ENCODE results near the gene GCGR. TPM values are rescaled to one million over a fixed set of nuclear protein-coding genes. Genes with fewer than 3 reads are reported as not detected.

GCGR gene
- total and polyA plus RNA-seq, 10 of the 15 experiments (the other 5 are each of a cell fraction or from before 2014, with no cell fraction given), result not detected

DNA sequence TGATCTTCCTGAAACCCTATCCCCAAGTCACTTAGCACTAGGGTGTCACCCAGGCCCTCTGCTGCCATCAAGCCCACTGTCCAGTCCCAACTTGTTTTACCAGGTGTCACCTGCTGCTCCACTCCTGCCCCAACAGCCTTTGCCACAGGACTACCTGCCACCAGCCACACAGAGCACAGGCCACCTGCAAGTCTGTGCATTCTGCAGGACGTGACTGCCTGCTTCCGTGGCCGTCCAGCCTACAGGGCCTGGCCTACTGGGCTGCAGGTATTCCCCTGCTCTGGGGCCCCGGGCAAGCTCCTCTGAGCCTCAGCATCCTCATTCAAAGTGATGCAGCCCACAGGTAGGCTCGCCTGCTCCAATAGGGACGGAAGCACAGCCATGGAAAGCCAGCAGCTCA, 25.9 kb downstream of the GCGR start:
- FAIRE-seq (no peak), DNase-seq (ENCODE audit: low read depth, low spot score) (no peak), ATAC-seq (no peak)
- peaks cover 13% of the 10 kb centered on the region for H3K79me2 ChIP-seq (ENCODE audit: control insufficient read depth, insufficient read depth, low read length)
- H3K27me3 ChIP-seq (replicated peaks in 1 of 2; ENCODE audit: control insufficient read depth in 2 of 2, insufficient read depth in 2 of 2, low read length in 1 of 2), result no peaks in the 10 kb centered on the region
- 72% methylated on average over 6 of the region's 6 CpGs for WGBS (ENCODE audit: insufficient coverage, insufficient replicate concordance, low lambda C conversion rate, missing lambda C conversion rate)
- ChIA-PET RAD21 (ENCODE audit: unreplicated experiment) (no interaction called here), SMC1A (ENCODE audit: uncharacterized antibody, unreplicated experiment) (no interaction called here), POLR2A (interaction anchor here (0.6 kb wide), 1 partner anchor 352 kb away, joined by 3 read pairs; no protein-coding TSS in a partner anchor), CTCF (no interaction called here)
- no peaks in the 10 kb centered on the region for H3K9me3 ChIP-seq (replicated peaks; ENCODE audit: control insufficient read depth, insufficient read depth, low read length)
- intact Hi-C loops (cut with micrococcal nuclease; ENCODE audit: unreplicated experiment), result no loop called here
- H4K20me1 ChIP-seq (ENCODE audit: control insufficient read depth, insufficient read depth), result no peaks in the 10 kb centered on the region
- no peak overlapping the region for H3K4me2 ChIP-seq (ENCODE audit: control insufficient read depth, insufficient read depth)
- no peak overlapping the region for H3K9ac ChIP-seq (ENCODE audit: control insufficient read depth, insufficient read depth, low read length)
- no peak overlapping the region for H2AFZ ChIP-seq (ENCODE audit: control insufficient read depth, low read depth, low read length)
- BruUV-seq (replicated peaks), result no TSS peak
- in situ Hi-C loops (cut with MboI), result no loop called here
- TF ChIP-seq EED (IDR thresholded peaks at IDR 0.05; ENCODE audit: low read depth), result no peak
- peaks cover 16% of the 10 kb centered on the region for H3K4me1 ChIP-seq (ENCODE audit: control insufficient read depth, insufficient read depth, low read length)
- no peaks in the 10 kb centered on the region for H3K36me3 ChIP-seq (ENCODE audit: control insufficient read depth in 2 of 2, insufficient read depth in 2 of 2, low read length in 1 of 2)
- H3K4me3 ChIP-seq, result no peak overlapping the region
- no peak overlapping the region for H3K27ac ChIP-seq (ENCODE audit: control insufficient read depth, insufficient read depth)

DNA sequence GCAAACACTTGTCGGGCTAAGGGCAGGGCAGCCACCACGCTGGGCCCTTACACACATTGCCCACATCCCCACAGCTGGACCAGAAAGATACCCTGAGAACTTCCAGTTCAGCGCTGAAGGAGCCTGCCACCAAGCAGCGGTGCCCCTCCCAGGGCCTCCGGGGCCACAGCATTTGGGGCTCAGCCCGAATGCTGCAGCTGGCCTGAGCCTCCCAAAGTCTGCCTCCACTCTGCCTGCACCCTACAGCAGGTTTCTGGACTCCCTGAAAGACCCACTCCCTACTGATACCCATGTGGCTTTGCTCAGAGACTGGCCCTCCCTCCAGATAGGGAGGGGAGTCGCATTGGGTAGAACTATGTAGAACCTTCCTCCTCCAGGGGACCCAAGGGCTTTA, 27.6 kb downstream of the GCGR start:
- Histone ChIP-seq H3K4me3 (peak overlapping the region; percentile 96; the same call in 1 of the 2 replicates), H2AFZ (ENCODE audit: control insufficient read depth, low read depth, low read length) (no peak overlapping the region), H3K9me3 (replicated peaks; ENCODE audit: control insufficient read depth, insufficient read depth, low read length) (no peaks in the 10 kb centered on the region), H3K27me3 (replicated peaks in 1 of 2; ENCODE audit: control insufficient read depth in 2 of 2, insufficient read depth in 2 of 2, low read length in 1 of 2) (no peaks in the 10 kb centered on the region), H3K4me1 (ENCODE audit: control insufficient read depth, insufficient read depth, low read length) (peaks cover 16% of the 10 kb centered on the region), H3K79me2 (ENCODE audit: control insufficient read depth, insufficient read depth, low read length) (peaks cover 13% of the 10 kb centered on the region), H4K20me1 (ENCODE audit: control insufficient read depth, insufficient read depth) (no peaks in the 10 kb centered on the region), H3K36me3 (ENCODE audit: control insufficient read depth in 2 of 2, insufficient read depth in 2 of 2, low read length in 1 of 2) (no peaks in the 10 kb centered on the region), H3K9ac (ENCODE audit: control insufficient read depth, insufficient read depth, low read length) (peak overlapping the region; percentile 86; the same call in 1 of the 2 replicates), H3K27ac (ENCODE audit: control insufficient read depth, insufficient read depth) (no peak overlapping the region), H3K4me2 (ENCODE audit: control insufficient read depth, insufficient read depth) (peak overlapping the region; percentile 99)
- DNase-seq (ENCODE audit: low read depth, low spot score) (no peak), ATAC-seq (peak; percentile 2), FAIRE-seq (no peak)
- no peak for TF ChIP-seq TCF7 (IDR thresholded peaks at IDR 0.05; ENCODE audit: borderline replicate concordance)
- TF ChIP-seq, protein P1, sequence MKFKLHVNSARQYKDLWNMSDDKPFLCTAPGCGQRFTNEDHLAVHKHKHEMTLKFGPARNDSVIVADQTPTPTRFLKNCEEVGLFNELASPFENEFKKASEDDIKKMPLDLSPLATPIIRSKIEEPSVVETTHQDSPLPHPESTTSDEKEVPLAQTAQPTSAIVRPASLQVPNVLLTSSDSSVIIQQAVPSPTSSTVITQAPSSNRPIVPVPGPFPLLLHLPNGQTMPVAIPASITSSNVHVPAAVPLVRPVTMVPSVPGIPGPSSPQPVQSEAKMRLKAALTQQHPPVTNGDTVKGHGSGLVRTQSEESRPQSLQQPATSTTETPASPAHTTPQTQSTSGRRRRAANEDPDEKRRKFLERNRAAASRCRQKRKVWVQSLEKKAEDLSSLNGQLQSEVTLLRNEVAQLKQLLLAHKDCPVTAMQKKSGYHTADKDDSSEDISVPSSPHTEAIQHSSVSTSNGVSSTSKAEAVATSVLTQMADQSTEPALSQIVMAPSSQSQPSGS (IDR thresholded peaks at IDR 0.05; ENCODE audit: low read length), result no peak
- TF ChIP-seq PAX8 (IDR thresholded peaks at IDR 0.05), result no peak
- intact Hi-C loops (cut with micrococcal nuclease; ENCODE audit: unreplicated experiment), result no loop called here
- in situ Hi-C loops (cut with MboI), result no loop called here
- BruUV-seq (replicated peaks), result no TSS peak
- 73% methylated on average over 7 of the region's 7 CpGs for WGBS (ENCODE audit: insufficient coverage, insufficient replicate concordance, low lambda C conversion rate, missing lambda C conversion rate)
- SMC1A ChIA-PET (ENCODE audit: uncharacterized antibody, unreplicated experiment), result no interaction called here
- RAD21 ChIA-PET (ENCODE audit: unreplicated experiment), result no interaction called here
- CTCF ChIA-PET, result interaction anchor here (1.7 kb wide), 1 partner anchor 119 kb away, joined by 3 read pairs; the partner anchor contains the start of gene SLC25A10
- POLR2A ChIA-PET, result interaction anchor here (3.0 kb wide), 1 partner anchor 30 kb away, joined by 10 read pairs; the partner anchor contains the start of gene P4HB
